Urinary bladder (tissue), 4 donors: ENCODE measurements around the gene RPL28. TPM values are rescaled to one million over a fixed set of nuclear protein-coding genes. Genes with fewer than 3 reads are reported as not detected.
A peak's percentile ranks its signal among the peaks of the same experiment; 100 is the strongest.

Source experiments
- DNase-seq: peaks from one replicate; pipeline ENCODE4 v3.0.0-alpha.2; 2015; ENCODE audit errors: extremely low spot score
- H3K27ac ChIP-seq: one replicate; pipeline ENCODE4 v1.5.1; 2013; ENCODE audit warnings: low read depth, mild to moderate bottlenecking, moderate library complexity
- H3K36me3 ChIP-seq: one replicate; pipeline ENCODE4 v1.6.1; 2013; ENCODE audit warnings: mild to moderate bottlenecking, moderate library complexity; ENCODE audit not compliant: insufficient read depth
- H3K4me1 ChIP-seq: one replicate; pipeline ENCODE4 v1.6.1; 2013; ENCODE audit warnings: mild to moderate bottlenecking, moderate library complexity; ENCODE audit not compliant: insufficient read depth
- H3K4me3 ChIP-seq: one replicate; pipeline ENCODE4 v1.5.1; 2013; ENCODE audit warnings: low read depth, low read length
- WGBS: extraction: QIAGEN DNeasy Blood & Tissue Kit; methylation state at CpG from one replicate; pipeline ENCODE4 v1.1.7; 2013; 5-methylcytosine and 5-hydroxymethylcytosine counted together
- polyA plus RNA-seq: library from polyadenylated mRNA; stranded (reverse); fragments of 200-250 nt; gene quantifications from one replicate; pipeline ENCODE4 v1.2.3, GENCODE V29; 2013
- total RNA-seq: library from RNA; depleted of rRNA; stranded (reverse); fragments of >200 nt; gene quantifications from one replicate; pipeline ENCODE4 v1.2.3, GENCODE V29; 2014
- donor health status: healthy with polysubstance abuse.
- donor health status: healthy.

Gene RPL28
- 141 TPM for total RNA-seq
- polyA plus RNA-seq = 1,449 TPM

- under 1% methylated on average over 68 of the region's 68 CpGs for WGBS
- Histone ChIP-seq H3K4me1 (peaks cover 3% of the 10 kb centered on the region), H3K27ac (peak within 1 kb of the TSS; percentile 90)
Measured at GRCh38 chr19:55385724-55386492, at the start of gene RPL28. Gene RPL28 (plus strand): TSS chr19:55385932. CDS start chr19:55386358, 426 bp downstream.

GRCh38 chr19:55336101-55336500 is 49.6 kb upstream of the RPL28 start:
- 75% methylated on average over 7 of the region's 7 CpGs for WGBS
- no peaks in the 10 kb centered on the region for H3K4me1 ChIP-seq
- no peak for DNase-seq
- no peaks in the 10 kb centered on the region for H3K36me3 ChIP-seq
- no peak overlapping the region for H3K4me3 ChIP-seq
- H3K27ac ChIP-seq = no peak overlapping the region

More at GRCh38 chr19:55385724-55386492, at the start of gene RPL28:
- H3K36me3 ChIP-seq = no peaks in the 10 kb centered on the region
- H3K4me3 ChIP-seq = peak within 1 kb of the TSS; percentile 71
- peak; percentile 99 for DNase-seq

- peak within 1 kb of the TSS; percentile 75 for H3K4me3 ChIP-seq
- H3K36me3 ChIP-seq = no peaks in the 10 kb centered on the region
- H3K27ac ChIP-seq = peak within 1 kb of the TSS; percentile 87
- H3K4me1 ChIP-seq = no peaks in the 10 kb centered on the region
- peak; percentile 100 for DNase-seq
- under 1% methylated on average over 63 of the region's 63 CpGs for WGBS
Measured at GRCh38 chr19:55339105-55339888, 46.4 kb upstream of the RPL28 start, which contains the start of gene KMT5C. Gene KMT5C (plus strand): TSS chr19:55339876. CDS start chr19:55341937, 2,061 bp downstream.

GRCh38 chr19:55339889-55340783 is 45.6 kb upstream of the RPL28 start:
- Histone ChIP-seq H3K4me3 (peak overlapping the region; percentile 75), H3K36me3 (no peaks in the 10 kb centered on the region), H3K4me1 (no peaks in the 10 kb centered on the region), H3K27ac (no peak overlapping the region)
- 4% methylated on average over 44 of the region's 44 CpGs for WGBS
- DNase-seq = no peak

GRCh38 chr19:55340784-55341147 is 45.0 kb upstream of the RPL28 start:
- no peaks in the 10 kb centered on the region for H3K4me1 ChIP-seq
- H3K4me3 ChIP-seq = peak overlapping the region; percentile 75
- no peak overlapping the region for H3K27ac ChIP-seq
- H3K36me3 ChIP-seq = no peaks in the 10 kb centered on the region
- DNase-seq = no peak
- WGBS = 2% methylated on average over 24 of the region's 24 CpGs

DNA sequence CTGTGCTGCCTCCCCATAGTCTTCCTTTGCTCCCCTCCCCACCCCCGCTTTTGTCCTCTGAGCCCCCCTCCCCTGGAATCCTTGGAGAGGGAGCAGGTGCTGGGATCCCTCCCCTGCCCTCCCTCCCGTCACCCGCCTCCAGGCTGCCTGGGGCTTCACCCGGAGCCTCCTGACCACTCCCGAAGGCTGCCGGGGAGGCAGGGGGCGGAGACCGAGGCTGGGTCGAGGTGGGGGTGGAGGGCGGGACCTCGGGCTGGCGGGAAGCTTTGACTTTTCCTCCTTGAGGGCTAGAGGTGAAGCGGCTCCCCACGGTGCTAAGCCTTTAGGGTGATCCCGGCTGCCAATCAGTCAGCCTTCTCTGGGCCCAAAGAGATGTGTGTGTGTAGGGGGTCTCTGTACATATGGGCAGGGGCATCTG is 44.6 kb upstream of the RPL28 start:
- peak overlapping the region; percentile 75 for H3K4me3 ChIP-seq
- H3K27ac ChIP-seq = no peak overlapping the region
- H3K36me3 ChIP-seq = no peaks in the 10 kb centered on the region
- no peak for DNase-seq
- no peaks in the 10 kb centered on the region for H3K4me1 ChIP-seq
- 3% methylated on average over 15 of the region's 15 CpGs for WGBS

GRCh38 chr19:55341595-55342531 is 43.9 kb upstream of the RPL28 start:
- no peak for DNase-seq
- Histone ChIP-seq H3K4me1 (no peaks in the 10 kb centered on the region), H3K36me3 (no peaks in the 10 kb centered on the region), H3K4me3 (no peak overlapping the region), H3K27ac (no peak overlapping the region)
- WGBS = 82% methylated on average over 50 of the region's 50 CpGs

DNA sequence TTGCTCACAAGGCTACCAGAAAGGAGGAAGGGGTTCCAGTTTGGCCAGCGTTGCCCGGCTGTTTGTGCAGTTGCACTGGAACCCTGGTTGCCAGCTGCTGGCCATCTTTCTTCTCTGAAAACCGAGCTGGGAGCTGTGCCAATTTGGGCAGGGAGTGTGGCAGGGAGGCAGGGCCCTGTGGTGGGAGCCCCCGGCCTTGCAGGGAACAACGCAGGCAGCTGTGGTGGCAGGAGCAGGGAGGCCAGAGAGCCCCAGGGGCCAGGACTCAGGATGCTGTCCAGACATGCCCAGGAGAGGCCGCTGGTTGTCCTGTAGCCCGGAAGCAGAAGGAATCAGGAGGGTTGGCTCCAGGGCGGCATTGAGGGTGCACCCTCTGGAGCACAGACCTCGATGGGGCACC is 41.3 kb upstream of the RPL28 start:
- Histone ChIP-seq H3K36me3 (no peaks in the 10 kb centered on the region), H3K4me1 (no peaks in the 10 kb centered on the region), H3K4me3 (no peak overlapping the region), H3K27ac (no peak overlapping the region)
- no peak for DNase-seq
- whole genome bisulfite sequencing = 77% methylated on average over 9 of the region's 9 CpGs

DNA sequence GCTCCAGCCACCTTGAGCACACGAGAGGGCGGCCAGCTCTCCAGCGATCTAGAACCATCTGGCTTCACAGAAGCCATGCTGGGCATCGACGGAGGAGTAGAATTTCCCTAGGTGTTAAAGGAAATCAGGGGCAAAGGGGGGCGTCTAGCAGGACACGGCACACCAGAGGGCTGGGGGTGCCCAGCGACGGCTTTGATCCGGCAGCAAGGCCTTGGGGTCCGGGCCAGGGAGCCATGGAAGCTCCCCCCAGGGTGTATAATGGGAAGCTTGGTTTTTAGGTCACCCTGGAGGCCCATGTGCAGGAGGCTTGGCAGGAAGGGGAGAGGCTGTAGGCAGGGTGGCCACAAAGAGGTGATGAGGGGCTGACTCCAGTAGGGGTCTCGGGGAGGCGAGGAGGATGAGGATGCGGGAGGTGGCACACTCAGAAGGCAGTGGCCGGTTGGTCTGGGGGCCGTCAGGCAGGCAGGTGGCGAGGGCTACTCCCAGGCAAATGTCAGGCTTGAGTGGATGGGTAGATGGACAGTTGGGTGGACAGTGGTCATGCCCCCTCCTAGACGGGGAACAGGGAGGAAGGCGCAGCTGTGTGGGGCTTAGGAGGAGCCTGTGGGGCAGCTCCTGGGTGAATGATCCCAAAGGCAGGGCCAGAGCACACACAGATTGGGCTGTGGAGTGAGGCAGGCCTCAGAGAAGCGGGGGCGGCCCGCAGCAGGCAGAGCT is 40.5 kb upstream of the RPL28 start:
- DNase-seq = no peak
- Histone ChIP-seq H3K36me3 (no peaks in the 10 kb centered on the region), H3K27ac (no peak overlapping the region), H3K4me1 (no peaks in the 10 kb centered on the region), H3K4me3 (no peak overlapping the region)
- 88% methylated on average over 22 of the region's 22 CpGs for WGBS

GRCh38 chr19:55345818-55346724 is 39.7 kb upstream of the RPL28 start:
- no peak overlapping the region for H3K4me3 ChIP-seq
- no peak for DNase-seq
- no peaks in the 10 kb centered on the region for H3K4me1 ChIP-seq
- no peak overlapping the region for H3K27ac ChIP-seq
- H3K36me3 ChIP-seq = no peaks in the 10 kb centered on the region
- WGBS = 81% methylated on average over 43 of the region's 43 CpGs

DNA sequence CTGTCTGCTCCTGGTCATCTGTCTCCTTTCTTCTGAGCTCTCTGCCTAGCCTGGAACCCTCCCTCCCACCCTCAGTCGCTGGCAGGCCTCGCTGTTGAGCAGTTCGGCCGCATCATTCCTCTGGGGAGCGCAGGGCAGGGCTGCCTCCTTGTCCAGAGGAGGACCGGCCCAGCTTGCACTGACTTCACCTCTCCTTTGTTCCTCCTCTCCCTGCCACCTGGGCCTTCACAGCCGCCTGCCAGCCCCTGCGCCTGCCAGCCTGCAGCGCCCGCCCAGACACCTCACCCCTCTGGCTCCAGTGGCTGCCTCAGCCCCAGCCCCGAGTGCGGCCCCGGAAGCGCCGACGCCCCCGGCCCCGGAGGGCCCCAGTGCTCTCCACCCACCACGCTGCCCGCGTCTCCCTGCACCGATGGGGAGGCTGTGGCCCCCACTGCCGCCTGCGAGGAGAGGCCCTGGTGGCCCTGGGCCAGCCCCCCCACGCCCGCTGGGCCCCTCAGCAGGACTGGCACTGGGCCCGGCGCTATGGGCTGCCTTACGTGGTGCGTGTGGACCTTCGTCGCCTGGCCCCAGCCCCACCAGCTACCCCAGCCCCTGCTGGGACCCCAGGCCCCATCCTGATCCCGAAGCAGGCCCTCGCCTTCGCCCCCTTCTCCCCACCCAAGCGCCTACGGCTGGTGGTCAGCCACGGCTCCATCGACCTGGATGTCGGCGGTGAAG is 38.8 kb upstream of the RPL28 start:
- Histone ChIP-seq H3K36me3 (no peaks in the 10 kb centered on the region), H3K4me3 (no peak overlapping the region), H3K27ac (no peak overlapping the region), H3K4me1 (no peaks in the 10 kb centered on the region)
- WGBS = 83% methylated on average over 41 of the region's 41 CpGs
- DNase-seq = no peak
